Heart left ventricle (tissue), 16 donors: ENCODE results near the gene FATE1. TPM values are rescaled to one million over a fixed set of nuclear protein-coding genes. Genes with fewer than 3 reads are reported as not detected.

Experiments
- ATAC-seq, 4 donors: fragments of 200-7000 bp; cut with Tn5 transposase; one replicate each; pipeline ENCODE4 v1.9.1; 2020 to 2022; ENCODE audit warnings: moderate library complexity in 4 of 4, mild to moderate bottlenecking in 3 of 4, moderate number of reproducible peaks in 1 of 4
- DNase-seq, 5 donors: peaks; one replicate each; pipeline ENCODE4 v3.0.0-alpha.2; 2020
- H3K27ac ChIP-seq, 12 donors: fragments of 200-600 bp; sonication (generic) in 4 of 12; one replicate each; pipeline versions ENCODE4 v1.5.0 to v1.8.0; 2016 to 2022; ENCODE audit warnings: mild to moderate bottlenecking in 2 of 12
- H3K27me3 ChIP-seq, 9 donors: fragments of 200-600 bp; sonication (generic) in 2 of 9; one replicate each; pipeline versions ENCODE4 v1.5.1 to v1.8.0; 2016 to 2022; ENCODE audit warnings: mild to moderate bottlenecking in 3 of 9
- H3K36me3 ChIP-seq, 9 donors: fragments of 200-600 bp; sonication (generic) in 2 of 9; one replicate each; pipeline versions ENCODE4 v1.5.0 to v1.8.0; 2018 to 2022; ENCODE audit warnings: mild to moderate bottlenecking in 2 of 9
- H3K4me1 ChIP-seq, 12 donors: fragments of 200-600 bp; sonication (generic) in 4 of 12; one replicate each; pipeline versions ENCODE4 v1.5.0 to v1.8.0; 2016 to 2022; ENCODE audit warnings: mild to moderate bottlenecking in 3 of 12
- H3K4me3 ChIP-seq, 12 donors: fragments of 200-600 bp; sonication (generic) in 4 of 12; one replicate each; pipeline versions ENCODE4 v1.5.0 to v1.8.0; 2017 to 2022; ENCODE audit warnings: mild to moderate bottlenecking in 9 of 12, moderate library complexity in 4 of 12
- H3K9me3 ChIP-seq, 12 donors: fragments of 200-600 bp; sonication (generic) in 4 of 12; one replicate each; pipeline versions ENCODE4 v1.5.0 to v1.8.0; 2016 to 2022; ENCODE audit warnings: mild to moderate bottlenecking in 1 of 12
- CTCF ChIP-seq, 12 donors: fragments of 200-600 bp; sonication (generic) in 4 of 12; IDR thresholded peaks; one replicate each; pipeline versions ENCODE4 v1.5.0 to v1.8.0; 2018 to 2022; ENCODE audit warnings: antibody characterized with exemption in 12 of 12, mild to moderate bottlenecking in 5 of 12
- POLR2A ChIP-seq, 2 donors: fragments of 450-650 bp; IDR thresholded peaks; one replicate each; pipeline ENCODE4 v1.6.1; 2017; ENCODE audit warnings: antibody characterized with exemption in 2 of 2, mild to moderate bottlenecking in 2 of 2, moderate library complexity in 2 of 2
- WGBS, 4 donors: extraction: QIAGEN DNeasy Blood & Tissue Kit in 2 of 4; methylation state at CpG; one replicate each; pipeline versions ENCODE4 v1.1.5 to v1.1.7; 2013 to 2018; 5-methylcytosine and 5-hydroxymethylcytosine counted together
- intact Hi-C, 10 donors: fragments of 100-400 bp; cut with DNase I; formaldehyde crosslinking; loops; one replicate each; pipeline versions ENCODE4 v1.11.1 to v1.14.2; 2022
- polyA plus RNA-seq, 2 donors: library from polyadenylated mRNA; stranded (reverse); fragments of 200-250 nt; gene quantifications; one replicate each; pipeline ENCODE4 v1.2.3, GENCODE V29; 2013
- total RNA-seq, 9 donors: library from RNA; depleted of rRNA in 2 of 9; stranded (reverse); fragments of >200 nt in 2 of 9; fragmentation: NEBNext Ultra II Directional in 3 of 9; extraction: Animal tissue kit (Norgen Biotek cat#: 25700) in 3 of 9; gene quantifications; one replicate each; pipeline versions ENCODE4 v1.1.0 to v1.2.4, GENCODE V29; 2016 to 2023
- donor health status: ischemic (EF 13 %, LVEDD 7.1; RV severe dilation, severe dysfunction).
- donor health status: healthy with polysubstance abuse.
- donor health status: DM: no; HTN: yes; CAD: no.
- donor health status: DM: no; HTN: no; CAD: no.
- donor health status: ischemic (EF 25% LVEDD 6.9; RV normal size, moderate dysfunction).
- donor health status: ischemic (EF 25% LVEDD 5.7; RV mildly dilated, moderate dysfunction).
- donor health status: healthy.
- donor health status: DM: yes; HTN: yes; CAD: no.
- donor health status: ischemic (EF 35%, LVEDD 5.7; RV mildly dilated, moderate dysfunction).
- donor health status: nonischemic (EF 11% LVEDD 7.7; RV severe dilation, severe dysfunction).
- donor health status: DM: yes; HTN: yes; CAD: no.
- donor health status: PGD.
- donor health status: ischemic (EF 29% LVEDD 5.4; RV normal size, mild dysfunction).
- donor health status: nonischemic (EF 23%, LVEDD 6.1; RV moderate dilation, normal function).

The FATE1 gene
- total and polyA plus RNA-seq, 11 donors: 0.27 to 1.1 (median 0.42) TPM; not detected in 4

- 96 to 98% (median 97%) methylated on average over 4 of the region's 4 CpGs for WGBS, 4 donors
- H3K4me3 ChIP-seq: no peak overlapping the region
- DNase-seq (no peak), ATAC-seq (no peak)
- intact Hi-C loops: no loop called here
- H3K27ac ChIP-seq: no peak overlapping the region
- H3K36me3 ChIP-seq: no peaks in the 10 kb centered on the region
- H3K4me1 ChIP-seq: peaks cover 0 to 14% (median 5%) of the 10 kb centered on the region in 12 donors
- no peaks in the 10 kb centered on the region for H3K27me3 ChIP-seq
- no peaks in the 10 kb centered on the region for H3K9me3 ChIP-seq
- TF ChIP-seq CTCF (IDR thresholded peaks at IDR 0.05) (no peak), POLR2A (IDR thresholded peaks at IDR 0.05) (no peak)
These were observed 14.8 kb upstream of the FATE1 start for GRCh38 chrX:151701071-151701470.

GRCh38 chrX:151701531-151701930 lies 14.3 kb upstream of the FATE1 start:
- DNase-seq (no peak), ATAC-seq (no peak)
- Histone ChIP-seq H3K36me3 (no peaks in the 10 kb centered on the region), H3K27me3 (no peaks in the 10 kb centered on the region), H3K27ac (no peak overlapping the region), H3K4me3 (no peak overlapping the region), H3K9me3 (no peaks in the 10 kb centered on the region), H3K4me1 (peaks cover 0 to 14% (median 5%) of the 10 kb centered on the region in 12 donors)
- intact Hi-C loops: no loop called here
- TF ChIP-seq POLR2A (IDR thresholded peaks at IDR 0.05) (no peak), CTCF (IDR thresholded peaks at IDR 0.05) (no peak)
- WGBS, 4 donors: 83 to 96% (median 94%) methylated on average over 7 of the region's 7 CpGs

- peak overlapping the region in 5 of 12 donors; percentile 34 to 77 (median 65) for H3K27ac ChIP-seq
- WGBS, 4 donors: 73 to 92% (median 76%) methylated on average over 9 of the region's 9 CpGs
- no peaks in the 10 kb centered on the region for H3K9me3 ChIP-seq
- DNase-seq (no peak), ATAC-seq (no peak)
- no peaks in the 10 kb centered on the region for H3K27me3 ChIP-seq
- TF ChIP-seq CTCF (IDR thresholded peaks at IDR 0.05) (no peak), POLR2A (IDR thresholded peaks at IDR 0.05) (no peak)
- H3K4me3 ChIP-seq: no peak overlapping the region
- H3K36me3 ChIP-seq: no peaks in the 10 kb centered on the region
- intact Hi-C loops: no loop called here
- H3K4me1 ChIP-seq: peaks cover 0 to 14% (median 5%) of the 10 kb centered on the region in 12 donors
These were observed 13.7 kb upstream of the FATE1 start for GRCh38 chrX:151702026-151702714.

- DNase-seq: no peak
- TF ChIP-seq POLR2A (IDR thresholded peaks at IDR 0.05) (no peak), CTCF (IDR thresholded peaks at IDR 0.05) (no peak)
- intact Hi-C loops: no loop called here
- no peak overlapping the region for H3K4me3 ChIP-seq
- H3K27ac ChIP-seq: peak overlapping the region in 7 of 12 donors; percentile 22 to 77 (median 57)
- WGBS, 4 donors: 40 to 60% (median 49%) methylated on average over 5 to 7 of the region's 7 CpGs
- H3K9me3 ChIP-seq: no peaks in the 10 kb centered on the region
- H3K4me1 ChIP-seq: peaks cover 0 to 14% (median 5%) of the 10 kb centered on the region in 12 donors
- H3K36me3 ChIP-seq: no peaks in the 10 kb centered on the region
- no peaks in the 10 kb centered on the region for H3K27me3 ChIP-seq
- ATAC-seq: peak in 3 of 4 donors; percentile 21 to 42 (median 22)
These were observed 13.0 kb upstream of the FATE1 start for GRCh38 chrX:151702741-151703340.
